Measurements from ENCODE around the gene SLC36A4. TPM values are rescaled to one million over a fixed set of nuclear protein-coding genes. Genes with fewer than 3 reads are reported as not detected.
"Not testable (repeated sequence)": the region's sequence is repeated elsewhere in the genome, so short reads cannot be mapped to it uniquely, and the experiment has no call there.

The SLC36A4 gene
- total RNA-seq, 1 donor, result 18.1 TPM

DNA sequence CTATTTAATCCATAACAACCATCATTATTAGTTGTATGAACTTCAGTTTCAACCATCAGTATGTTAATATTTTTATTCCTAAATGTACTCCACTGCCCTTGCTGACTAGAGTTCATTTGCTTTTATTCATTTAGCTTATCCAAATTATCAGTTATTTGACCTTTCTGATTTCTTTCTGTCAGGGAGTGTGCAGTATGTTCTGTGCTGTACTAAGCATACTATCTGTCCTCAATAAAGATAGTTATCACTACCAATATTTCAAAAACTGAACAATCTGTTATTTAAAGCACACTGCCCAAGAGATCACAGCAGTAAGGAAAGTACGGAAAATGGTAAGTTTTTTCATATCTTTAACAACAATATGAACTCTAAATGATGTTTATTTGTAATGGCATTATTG lies 8.3 kb downstream of the SLC36A4 start:
- TF ChIP-seq CTCF (IDR thresholded peaks at IDR 0.05; ENCODE audit: extremely low read depth, low read depth, low read length), result no peak
- H3K4me3 ChIP-seq (ENCODE audit: insufficient read depth, low read length), result no peak overlapping the region
- no peak overlapping the region for H2AFZ ChIP-seq (ENCODE audit: low read length)
- H3K4me2 ChIP-seq (ENCODE audit: insufficient read depth, low read length), result no peak overlapping the region
- no peaks in the 10 kb centered on the region for H3K27me3 ChIP-seq (ENCODE audit: insufficient read depth, low read length)
- H3K27ac ChIP-seq (ENCODE audit: low read depth, low read length), result no peak overlapping the region
- H3K4me1 ChIP-seq (ENCODE audit: insufficient read depth, low read length), result no peaks in the 10 kb centered on the region
- no peak for DNase-seq (ENCODE audit: insufficient read length, low spot score, missing footprints)
- no peaks in the 10 kb centered on the region for H3K36me3 ChIP-seq (ENCODE audit: insufficient read depth, low read length)
- peaks cover 37% of the 10 kb centered on the region for H3K79me2 ChIP-seq (ENCODE audit: insufficient read depth, low read length)
- no peaks in the 10 kb centered on the region for H3K9me3 ChIP-seq (ENCODE audit: low read depth, low read length)
- H4K20me1 ChIP-seq (ENCODE audit: insufficient read depth, low read length), result no peaks in the 10 kb centered on the region

DNA sequence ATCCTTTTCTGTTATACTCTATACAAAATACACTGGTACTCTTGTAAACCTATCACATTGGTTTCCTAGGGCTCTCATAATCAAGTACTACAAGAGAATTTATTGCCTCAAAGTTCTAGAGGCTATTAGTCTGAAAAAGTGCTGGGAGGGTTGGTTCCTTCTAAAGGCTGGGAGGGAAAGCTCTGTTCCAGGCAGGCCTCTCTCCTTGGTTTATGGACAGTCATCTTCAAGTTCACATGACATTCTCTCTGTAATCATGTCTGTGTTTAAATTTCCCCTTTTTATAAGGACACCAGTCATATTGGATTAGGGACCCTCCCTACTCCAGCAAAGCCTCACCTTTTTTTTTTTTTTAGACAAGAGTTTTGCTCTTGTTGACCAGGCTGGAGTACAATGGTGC lies 9.1 kb downstream of the SLC36A4 start:
- no peaks in the 10 kb centered on the region for H4K20me1 ChIP-seq (ENCODE audit: insufficient read depth, low read length)
- no peak for DNase-seq (ENCODE audit: insufficient read length, low spot score, missing footprints)
- H3K4me3 ChIP-seq (ENCODE audit: insufficient read depth, low read length), result no peak overlapping the region
- H2AFZ ChIP-seq (ENCODE audit: low read length), result no peak overlapping the region
- no peak for TF ChIP-seq CTCF (IDR thresholded peaks at IDR 0.05; ENCODE audit: extremely low read depth, low read depth, low read length)
- no peak overlapping the region for H3K27ac ChIP-seq (ENCODE audit: low read depth, low read length)
- peaks cover 35% of the 10 kb centered on the region for H3K79me2 ChIP-seq (ENCODE audit: insufficient read depth, low read length)
- H3K4me1 ChIP-seq (ENCODE audit: insufficient read depth, low read length), result no peaks in the 10 kb centered on the region
- no peak overlapping the region for H3K4me2 ChIP-seq (ENCODE audit: insufficient read depth, low read length)
- H3K27me3 ChIP-seq (ENCODE audit: insufficient read depth, low read length), result no peaks in the 10 kb centered on the region
- no peaks in the 10 kb centered on the region for H3K9me3 ChIP-seq (ENCODE audit: low read depth, low read length)
- no peaks in the 10 kb centered on the region for H3K36me3 ChIP-seq (ENCODE audit: insufficient read depth, low read length)

- Histone ChIP-seq H3K4me2 (ENCODE audit: insufficient read depth, low read length) (no peak overlapping the region), H4K20me1 (ENCODE audit: insufficient read depth, low read length) (no peaks in the 10 kb centered on the region), H3K36me3 (ENCODE audit: insufficient read depth, low read length) (no peaks in the 10 kb centered on the region), H3K27ac (ENCODE audit: low read depth, low read length) (no peak overlapping the region), H3K79me2 (ENCODE audit: insufficient read depth, low read length) (peaks cover 26% of the 10 kb centered on the region), H2AFZ (ENCODE audit: low read length) (no peak overlapping the region), H3K27me3 (ENCODE audit: insufficient read depth, low read length) (no peaks in the 10 kb centered on the region), H3K9me3 (ENCODE audit: low read depth, low read length) (no peaks in the 10 kb centered on the region), H3K4me3 (ENCODE audit: insufficient read depth, low read length) (no peak overlapping the region), H3K4me1 (ENCODE audit: insufficient read depth, low read length) (no peaks in the 10 kb centered on the region)
- no peak for TF ChIP-seq CTCF (IDR thresholded peaks at IDR 0.05; ENCODE audit: extremely low read depth, low read depth, low read length)
- no peak for DNase-seq (ENCODE audit: insufficient read length, low spot score, missing footprints)
Measured at GRCh38 chr11:93187290-93187689, 10.5 kb downstream of the SLC36A4 start.

DNA sequence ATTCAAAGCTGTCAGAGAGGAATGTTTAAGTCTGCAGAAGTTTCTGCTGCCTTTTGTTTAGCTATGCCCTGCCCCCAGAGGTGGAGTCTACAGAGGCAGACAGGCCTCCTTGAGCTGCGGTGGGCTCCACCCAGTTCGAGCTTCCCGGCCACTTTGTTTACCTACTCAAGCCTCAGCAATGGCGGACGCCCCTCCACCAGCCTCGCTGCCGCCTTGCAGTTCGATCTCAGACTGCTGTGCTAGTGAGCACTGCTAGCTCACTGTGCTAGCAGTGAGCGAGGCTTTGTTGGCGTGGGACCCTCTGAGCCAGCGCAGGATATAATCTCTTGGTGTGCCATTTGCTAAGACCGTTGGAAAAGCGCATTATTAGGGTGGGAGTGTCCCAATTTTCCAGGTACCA lies 19.9 kb downstream of the SLC36A4 start:
- DNase-seq (ENCODE audit: insufficient read length, low spot score, missing footprints); H3K9me3 ChIP-seq (ENCODE audit: low read depth, low read length); H3K79me2 ChIP-seq (ENCODE audit: insufficient read depth, low read length); H3K4me2 ChIP-seq (ENCODE audit: insufficient read depth, low read length); H3K36me3 ChIP-seq (ENCODE audit: insufficient read depth, low read length); H2AFZ ChIP-seq (ENCODE audit: low read length); H4K20me1 ChIP-seq (ENCODE audit: insufficient read depth, low read length); H3K4me1 ChIP-seq (ENCODE audit: insufficient read depth, low read length); H3K4me3 ChIP-seq (ENCODE audit: insufficient read depth, low read length); H3K27me3 ChIP-seq (ENCODE audit: insufficient read depth, low read length); H3K27ac ChIP-seq (ENCODE audit: low read depth, low read length): not testable (repeated sequence)

Measured in osteoblast (primary cell).